Esophagus squamous epithelium (tissue), 4 donors: ENCODE results near the gene ZBTB11.

ENCODE experiments used
- POLR2A ChIP-seq, 4 donors: fragments of 450-650 bp; IDR thresholded peaks; one replicate each; pipeline ENCODE4 v1.6.1; 2017; ENCODE audit warnings: antibody characterized with exemption in 4 of 4, mild to moderate bottlenecking in 4 of 4, moderate library complexity in 3 of 4
- TF ChIP-seq, protein P1 (sequence below), 6 experiments: fragments of 450-650 bp in 4 of 6; fragments of 200-600 bp in 2 of 6; sonication (generic) in 2 of 6; IDR thresholded peaks; one replicate each; pipeline ENCODE4 v1.5.1; 2016 to 2019; ENCODE audit warnings: antibody characterized with exemption in 6 of 6, mild to moderate bottlenecking in 4 of 6, moderate library complexity in 4 of 6

DNA sequence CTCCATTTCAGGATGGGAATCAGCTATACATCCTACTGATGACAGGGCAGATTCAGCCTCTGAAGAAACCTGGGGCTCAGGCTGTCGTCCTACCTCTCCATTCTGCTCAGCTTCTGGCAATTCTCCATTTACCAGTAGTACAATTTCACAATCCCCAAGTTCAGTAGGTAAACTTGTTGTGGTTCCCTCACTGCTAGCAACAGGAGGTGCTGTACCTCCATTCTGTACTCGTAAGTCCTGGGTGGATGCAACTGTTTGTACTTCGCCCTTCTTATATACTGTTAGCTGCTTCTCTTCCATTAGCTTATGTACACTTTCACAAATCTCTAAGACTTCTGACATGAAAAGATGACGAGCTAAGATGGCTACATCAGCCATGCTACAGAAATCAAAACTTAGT, 11.6 kb downstream of the ZBTB11 start:
- TF ChIP-seq, protein P1, sequence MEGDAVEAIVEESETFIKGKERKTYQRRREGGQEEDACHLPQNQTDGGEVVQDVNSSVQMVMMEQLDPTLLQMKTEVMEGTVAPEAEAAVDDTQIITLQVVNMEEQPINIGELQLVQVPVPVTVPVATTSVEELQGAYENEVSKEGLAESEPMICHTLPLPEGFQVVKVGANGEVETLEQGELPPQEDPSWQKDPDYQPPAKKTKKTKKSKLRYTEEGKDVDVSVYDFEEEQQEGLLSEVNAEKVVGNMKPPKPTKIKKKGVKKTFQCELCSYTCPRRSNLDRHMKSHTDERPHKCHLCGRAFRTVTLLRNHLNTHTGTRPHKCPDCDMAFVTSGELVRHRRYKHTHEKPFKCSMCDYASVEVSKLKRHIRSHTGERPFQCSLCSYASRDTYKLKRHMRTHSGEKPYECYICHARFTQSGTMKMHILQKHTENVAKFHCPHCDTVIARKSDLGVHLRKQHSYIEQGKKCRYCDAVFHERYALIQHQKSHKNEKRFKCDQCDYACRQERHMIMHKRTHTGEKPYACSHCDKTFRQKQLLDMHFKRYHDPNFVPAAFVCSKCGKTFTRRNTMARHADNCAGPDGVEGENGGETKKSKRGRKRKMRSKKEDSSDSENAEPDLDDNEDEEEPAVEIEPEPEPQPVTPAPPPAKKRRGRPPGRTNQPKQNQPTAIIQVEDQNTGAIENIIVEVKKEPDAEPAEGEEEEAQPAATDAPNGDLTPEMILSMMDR (IDR thresholded peaks at IDR 0.05): no peak
- no peak for TF ChIP-seq POLR2A (IDR thresholded peaks at IDR 0.05)
